Measurements from ENCODE around the gene PNPLA5. TPM values are rescaled to one million over a fixed set of nuclear protein-coding genes. Genes with fewer than 3 reads are reported as not detected.

PNPLA5 gene
- total RNA-seq, 4 donors from 2014 or later: not detected

DNA sequence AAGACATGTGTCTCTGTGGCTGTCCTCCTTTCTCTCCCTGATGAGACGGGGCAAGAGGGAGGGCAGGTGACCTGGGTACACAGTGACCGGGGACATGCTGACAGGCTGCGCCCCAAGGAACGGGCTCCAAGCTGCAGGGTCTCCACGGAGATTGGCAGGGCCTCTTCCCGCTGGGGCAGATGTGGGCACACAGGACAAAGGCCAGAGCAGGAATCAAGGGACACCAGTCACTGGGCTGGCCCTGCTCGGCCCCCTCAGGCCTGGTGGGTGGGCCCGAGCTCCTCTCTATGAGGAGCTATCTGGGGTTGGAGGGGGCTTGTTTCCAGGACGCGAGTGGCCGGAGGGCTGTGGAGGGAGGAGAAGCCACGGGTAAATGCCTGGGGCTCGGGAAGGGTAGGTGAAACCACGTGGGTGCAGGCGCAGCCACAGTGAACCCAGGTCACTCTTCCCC lies 11.2 kb downstream of the PNPLA5 start:
- H3K27me3 ChIP-seq: no peaks in the 10 kb centered on the region
- H3K4me3 ChIP-seq: no peak overlapping the region
- TF ChIP-seq, protein P1, sequence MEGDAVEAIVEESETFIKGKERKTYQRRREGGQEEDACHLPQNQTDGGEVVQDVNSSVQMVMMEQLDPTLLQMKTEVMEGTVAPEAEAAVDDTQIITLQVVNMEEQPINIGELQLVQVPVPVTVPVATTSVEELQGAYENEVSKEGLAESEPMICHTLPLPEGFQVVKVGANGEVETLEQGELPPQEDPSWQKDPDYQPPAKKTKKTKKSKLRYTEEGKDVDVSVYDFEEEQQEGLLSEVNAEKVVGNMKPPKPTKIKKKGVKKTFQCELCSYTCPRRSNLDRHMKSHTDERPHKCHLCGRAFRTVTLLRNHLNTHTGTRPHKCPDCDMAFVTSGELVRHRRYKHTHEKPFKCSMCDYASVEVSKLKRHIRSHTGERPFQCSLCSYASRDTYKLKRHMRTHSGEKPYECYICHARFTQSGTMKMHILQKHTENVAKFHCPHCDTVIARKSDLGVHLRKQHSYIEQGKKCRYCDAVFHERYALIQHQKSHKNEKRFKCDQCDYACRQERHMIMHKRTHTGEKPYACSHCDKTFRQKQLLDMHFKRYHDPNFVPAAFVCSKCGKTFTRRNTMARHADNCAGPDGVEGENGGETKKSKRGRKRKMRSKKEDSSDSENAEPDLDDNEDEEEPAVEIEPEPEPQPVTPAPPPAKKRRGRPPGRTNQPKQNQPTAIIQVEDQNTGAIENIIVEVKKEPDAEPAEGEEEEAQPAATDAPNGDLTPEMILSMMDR (IDR thresholded peaks at IDR 0.05): no peak
- no peak for TF ChIP-seq POLR2A (IDR thresholded peaks at IDR 0.05)
- no peaks in the 10 kb centered on the region for H3K9me3 ChIP-seq
- no peaks in the 10 kb centered on the region for H3K36me3 ChIP-seq
- no peaks in the 10 kb centered on the region for H3K4me1 ChIP-seq
- intact Hi-C loops (cut with DNase I; ENCODE audit: low total_unique reads): no loop called here
- H3K27ac ChIP-seq: no peak overlapping the region
- no peak for DNase-seq

DNA sequence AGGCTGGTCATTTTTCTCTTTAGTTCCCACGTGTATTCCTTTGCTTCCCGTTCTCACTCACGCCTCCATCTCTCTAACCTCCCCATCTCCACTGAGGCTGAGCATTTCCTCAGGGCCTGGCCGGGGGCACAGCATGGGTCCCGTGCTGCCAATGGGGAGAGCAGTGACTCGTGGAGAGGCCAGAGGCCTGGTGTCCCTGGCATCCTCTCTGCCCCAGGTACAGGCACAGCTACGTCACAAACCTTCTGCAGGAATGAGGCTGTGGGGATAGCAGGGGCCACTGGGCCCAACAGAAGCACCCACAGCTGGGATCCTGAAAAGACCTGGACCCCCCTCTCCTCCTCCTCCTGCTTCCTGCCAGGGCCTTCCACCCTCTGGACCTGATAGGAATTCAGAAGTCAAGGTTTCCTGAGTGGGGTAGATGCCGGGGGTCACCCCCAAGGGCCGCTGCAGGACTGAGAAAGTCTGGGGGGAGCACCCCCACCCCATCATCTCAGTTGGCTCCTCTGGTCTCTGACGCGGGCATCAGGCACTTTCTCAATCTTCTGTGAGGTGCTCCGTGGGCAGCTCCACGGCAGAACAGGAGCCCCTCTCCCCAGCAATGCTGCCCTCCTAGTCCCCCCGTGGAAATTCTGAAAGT lies 11.8 kb downstream of the PNPLA5 start:
- Histone ChIP-seq H3K36me3 (no peaks in the 10 kb centered on the region), H3K27ac (no peak overlapping the region), H3K4me3 (no peak overlapping the region), H3K9me3 (no peaks in the 10 kb centered on the region), H3K27me3 (no peaks in the 10 kb centered on the region), H3K4me1 (no peaks in the 10 kb centered on the region)
- TF ChIP-seq, protein P1 (IDR thresholded peaks at IDR 0.05): no peak
- no peak for TF ChIP-seq POLR2A (IDR thresholded peaks at IDR 0.05)
- no peak for DNase-seq
- intact Hi-C loops (cut with DNase I; ENCODE audit: low total_unique reads): no loop called here

DNA sequence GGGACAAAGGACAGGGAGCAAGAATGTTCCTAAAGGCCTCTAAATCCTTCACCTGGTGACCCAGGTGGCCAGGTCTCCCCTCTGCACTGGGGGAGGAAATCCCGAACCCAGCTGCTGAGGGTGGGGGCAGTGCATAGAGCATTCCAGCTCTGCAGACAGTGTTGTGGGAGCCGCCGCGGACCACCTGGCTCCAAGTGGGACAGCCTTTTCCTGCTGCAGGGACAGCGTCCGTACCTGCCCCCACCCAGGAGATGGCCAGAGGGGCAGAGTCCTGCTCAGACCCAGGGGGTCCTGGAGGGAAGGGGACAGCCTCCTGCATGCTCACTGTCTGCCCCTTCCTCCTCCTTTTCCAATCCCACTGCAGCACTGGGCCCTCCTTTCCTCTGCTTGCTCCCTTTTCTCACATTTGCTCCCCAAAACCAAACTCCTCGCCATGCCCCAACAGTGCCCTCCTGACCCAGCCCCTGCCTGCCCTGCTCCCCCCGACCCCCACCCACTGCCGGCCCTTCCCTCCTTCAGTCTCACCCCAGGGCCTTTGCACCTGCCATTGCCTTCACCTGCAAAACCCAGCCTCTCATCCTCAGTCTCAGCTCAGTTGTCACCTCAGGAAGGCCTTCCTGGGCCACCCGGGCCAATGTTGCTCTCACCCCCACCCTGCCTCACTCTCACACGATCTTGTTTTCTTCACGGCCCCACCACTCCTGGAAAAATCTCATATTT lies 12.8 kb downstream of the PNPLA5 start:
- no peaks in the 10 kb centered on the region for H3K9me3 ChIP-seq
- intact Hi-C loops (cut with DNase I; ENCODE audit: low total_unique reads): no loop called here
- H3K4me3 ChIP-seq: no peak overlapping the region
- no peaks in the 10 kb centered on the region for H3K36me3 ChIP-seq
- no peak for DNase-seq
- no peaks in the 10 kb centered on the region for H3K4me1 ChIP-seq
- no peak overlapping the region for H3K27ac ChIP-seq
- no peak for TF ChIP-seq POLR2A (IDR thresholded peaks at IDR 0.05)
- TF ChIP-seq, protein P1 (IDR thresholded peaks at IDR 0.05): no peak
- H3K27me3 ChIP-seq: no peaks in the 10 kb centered on the region

DNA sequence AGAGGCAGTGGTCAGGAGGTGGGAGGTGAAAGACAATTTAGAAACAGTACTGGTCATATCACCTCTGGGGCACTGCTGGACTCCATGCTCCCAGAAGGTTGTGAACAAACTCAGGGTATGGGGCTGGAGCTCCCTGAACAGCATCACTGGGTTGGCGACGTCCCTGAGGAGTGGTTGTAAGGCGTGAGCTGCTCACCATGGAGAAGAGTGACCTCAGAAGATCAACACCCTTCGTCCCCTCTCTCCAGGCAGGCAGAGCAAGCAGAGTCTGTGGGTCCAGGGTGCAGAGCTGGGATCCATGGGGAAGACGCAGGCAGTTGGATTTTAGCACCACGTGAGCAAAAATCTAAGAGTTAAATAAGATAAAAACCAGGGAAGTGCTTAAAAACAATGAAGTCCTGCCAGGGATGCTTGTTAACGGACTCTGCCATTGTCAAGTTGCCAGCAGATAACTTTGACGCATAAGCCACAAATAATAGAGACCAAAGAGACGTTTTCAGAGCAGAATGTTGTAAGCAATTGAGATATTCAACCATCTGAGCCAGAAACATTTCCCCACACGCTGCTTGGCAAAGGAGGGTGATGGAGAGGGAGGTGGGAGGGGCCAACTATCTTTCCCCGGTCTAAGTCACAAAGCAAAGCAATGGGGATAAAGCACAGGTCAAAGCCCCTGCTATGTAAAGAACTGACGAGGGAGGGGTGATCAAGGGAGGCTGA lies 13.6 kb downstream of the PNPLA5 start:
- Histone ChIP-seq H3K27me3 (no peaks in the 10 kb centered on the region), H3K4me1 (no peaks in the 10 kb centered on the region), H3K9me3 (no peaks in the 10 kb centered on the region), H3K36me3 (no peaks in the 10 kb centered on the region), H3K27ac (no peak overlapping the region), H3K4me3 (no peak overlapping the region)
- intact Hi-C loops (cut with DNase I; ENCODE audit: low total_unique reads): no loop called here
- no peak for DNase-seq
- TF ChIP-seq POLR2A (IDR thresholded peaks at IDR 0.05): no peak
- TF ChIP-seq, protein P1 (IDR thresholded peaks at IDR 0.05): no peak
